Measurements from ENCODE around the gene GAPT.

GRCh38 chr5:58497921-58498320 lies 6.7 kb downstream of the GAPT start:
- no peak for TF ChIP-seq CTCF (IDR thresholded peaks at IDR 0.05)
- TF ChIP-seq POLR2A (IDR thresholded peaks at IDR 0.05), result no peak

All from esophagus squamous epithelium (tissue), 4 donors.